WTC11 (cell line): ENCODE data around the gene ASB15.

ENCODE experiments used
- CTCF ChIP-seq: fragments of 200-600 bp; IDR thresholded peaks from 2 replicates; pipeline ENCODE4 v1.8.0; 2022; ENCODE audit warnings: antibody characterized with exemption
- MAX ChIP-seq: sonication (generic); formaldehyde crosslinking; IDR thresholded peaks from 2 replicates; pipeline ENCODE4 v1.8.0; 2022; ENCODE audit warnings: mild to moderate bottlenecking, missing genetic modification reagents

GRCh38 chr7:123639631-123640030 lies 38.0 kb downstream of the ASB15 start:
- no peak for TF ChIP-seq MAX (CRISPR knock-in tag)
- no peak for TF ChIP-seq CTCF
